K562 (cell line): ENCODE data around the gene DENND1A. TPM values are rescaled to one million over a fixed set of nuclear protein-coding genes. Genes with fewer than 3 reads are reported as not detected.

Experiments used
- BRD4 ChIP-seq: fragments of 200-600 bp; sonication (generic); IDR thresholded peaks from 2 replicates; pipeline ENCODE4 v1.6.1; 2017; ENCODE audit warnings: inconsistent platforms
- CBFA2T2 ChIP-seq: fragments of 450-650 bp; conservative IDR thresholded peaks from 2 replicates; pipeline ENCODE4 v1.6.1; 2017; ENCODE audit warnings: mild to moderate bottlenecking
- CREBBP ChIP-seq: IDR thresholded peaks from one replicate; pipeline ENCODE4 v1.6.1; 2012; ENCODE audit warnings: low read depth, mild to moderate bottlenecking, control low read depth, inconsistent platforms, low read length
- DPF2 ChIP-seq: fragments of 450-650 bp; IDR thresholded peaks from 2 replicates; pipeline ENCODE4 v1.6.1; 2016
- ETV1 ChIP-seq: fragments of 450-650 bp; conservative IDR thresholded peaks from 2 replicates; pipeline ENCODE4 v1.6.1; 2016; ENCODE audit warnings: missing genetic modification characterization, control low read depth, low read depth, missing compliant biosample characterization
- GATAD2A ChIP-seq: fragments of 450-650 bp; IDR thresholded peaks from 2 replicates; pipeline ENCODE4 v1.6.1; 2017
- KAT2B ChIP-seq: IDR thresholded peaks from one replicate; pipeline ENCODE4 v1.6.1; 2012; ENCODE audit warnings: low read depth, mild to moderate bottlenecking, control low read depth, inconsistent platforms, low read length, moderate library complexity
- NR1H2 ChIP-seq: sonication (generic); formaldehyde crosslinking; IDR thresholded peaks from 2 replicates; pipeline ENCODE4 v1.4.0; 2020; ENCODE audit warnings: mild to moderate bottlenecking, missing genetic modification reagents
- PCBP2 ChIP-seq: fragments of 200-400 bp; formaldehyde crosslinking; IDR thresholded peaks from 2 replicates; pipeline ENCODE4 v1.6.1; 2018; ENCODE audit warnings: low read length, low read depth, mild to moderate bottlenecking, moderate library complexity; ENCODE audit not compliant: poor library complexity, severe bottlenecking
- POLR3G ChIP-seq: IDR thresholded peaks from 2 replicates; pipeline ENCODE4 v1.6.1; 2011; ENCODE audit not compliant: insufficient read length, insufficient replicate concordance; ENCODE audit errors: extremely low read depth
- RBBP5 ChIP-seq: fragments of 200-600 bp; sonication (generic); IDR thresholded peaks from 2 replicates; pipeline ENCODE4 v1.6.1; 2012; ENCODE audit warnings: borderline replicate concordance, mild to moderate bottlenecking, low read length, control low read depth, inconsistent platforms; ENCODE audit not compliant: insufficient read depth, poor library complexity, severe bottlenecking
- RHOXF2B ChIP-seq: fragments of 250-450 bp; sonication (Bioruptor Pico); conservative IDR thresholded peaks from 2 replicates; pipeline ENCODE4 v1.5.1; 2021
- RREB1 ChIP-seq: fragments of 250-450 bp; sonication (Bioruptor Pico); IDR thresholded peaks from 2 replicates; pipeline ENCODE4 v1.4.0; 2020
- SIN3B ChIP-seq: fragments of 450-650 bp; IDR thresholded peaks from 2 replicates; pipeline ENCODE4 v1.6.1; 2017; ENCODE audit warnings: low read depth, mild to moderate bottlenecking, moderate library complexity
- TAF1 ChIP-seq: IDR thresholded peaks from 2 replicates; pipeline ENCODE4 v1.6.1; 2011; ENCODE audit warnings: mild to moderate bottlenecking, low read length, moderate library complexity; ENCODE audit not compliant: insufficient read depth, control insufficient read depth, severe bottlenecking; ENCODE audit errors: extremely low read depth
- ZBTB33 ChIP-seq: sonication (generic); formaldehyde crosslinking; IDR thresholded peaks from 2 replicates; pipeline ENCODE4 v1.8.1; 2023; ENCODE audit warnings: mild to moderate bottlenecking, missing genetic modification reagents
- ZNF280B ChIP-seq: fragments of 250-450 bp; sonication (Bioruptor Pico); IDR thresholded peaks from 2 replicates; pipeline ENCODE4 v1.5.1; 2021; ENCODE audit warnings: mild to moderate bottlenecking
- ZNF57 ChIP-seq: fragments of 450-650 bp; formaldehyde crosslinking; IDR thresholded peaks from 2 replicates; pipeline ENCODE4 v1.4.0; 2020; ENCODE audit warnings: mild to moderate bottlenecking, moderate library complexity
- ZNF584 ChIP-seq: fragments of 200-800 bp; sonication (Bioruptor generic); IDR thresholded peaks from 2 replicates; pipeline ENCODE4 v1.6.1; 2016; ENCODE audit warnings: low read depth, mild to moderate bottlenecking, missing genetic modification characterization, missing compliant biosample characterization
- polyA plus RNA-seq, 8 experiments: library from polyadenylated mRNA; depleted of rRNA in 4 of 8; stranded (reverse) in 5 of 8; unstranded in 3 of 8; fragments of >200 nt; fragmentation: Nextera tagmentation in 2 of 8; fragmentation: Illumina TruSeq in 1 of 8; extraction: Ambion mirVana in 2 of 8; extraction: Trizol in 1 of 8; gene quantifications; 2 replicates each; pipeline versions ENCODE4 v1.2.1 to v1.2.3, GENCODE V29; 2011 to 2014; ENCODE audit warnings: inconsistent platforms in 1 of 8, missing spikeins in 1 of 8
- total RNA-seq, 7 experiments: library from RNA; depleted of rRNA in 6 of 7; stranded (reverse); fragments of >200 nt in 6 of 7; fragmentation: Illumina TruSeq in 2 of 7; extraction: Trizol in 2 of 7; gene quantifications; 2 replicates each; pipeline versions ENCODE4 v1.2.1 to v1.2.3, GENCODE V29; 2011 to 2021; ENCODE audit warnings: low replicate concordance in 1 of 7

The DENND1A gene
- total and polyA plus RNA-seq, 9 of the 15 experiments (the other 6 are each of a cell fraction or from before 2014, with no cell fraction given): 7.6 to 29.5 (median 15.7) TPM

- no peak for TF ChIP-seq ZNF280B (CRISPR knock-in tag)
- TF ChIP-seq ETV1 (tag): peak; percentile 6; the same call in 1 of the 2 replicates
- TF ChIP-seq ZNF584: peak; percentile 62; the same call in 1 of the 2 replicates
- no peak for TF ChIP-seq POLR3G
- TF ChIP-seq CBFA2T2: peak; percentile 18; the same call in 1 of the 2 replicates
- TF ChIP-seq CREBBP: no peak
- peak; percentile 73 for TF ChIP-seq ZBTB33 (CRISPR knock-in tag)
- TF ChIP-seq SIN3B: no peak
- TF ChIP-seq BRD4: no peak
- TF ChIP-seq RHOXF2B: no peak
- TF ChIP-seq ZNF57: no peak
- TF ChIP-seq DPF2: peak; percentile 53; the same call in 1 of the 2 replicates
- TF ChIP-seq TAF1: peak; percentile 12
- TF ChIP-seq RREB1: no peak
- TF ChIP-seq RBBP5: peak; percentile 54
- TF ChIP-seq PCBP2: no peak
- no peak for TF ChIP-seq NR1H2 (CRISPR knock-in tag)
- no peak for TF ChIP-seq GATAD2A
- no peak for TF ChIP-seq KAT2B
These were observed 590.0 kb downstream of the DENND1A start (continued) for GRCh38 chr9:123339666-123340510.
